HL-60/S4 (cell line): ENCODE measurements around the gene MRGPRF.

Experiments
- in situ Hi-C: fragments of 300-500 bp; cut with MboI; formaldehyde crosslinking; loops from 2 replicates; pipeline ENCODE4 v1.14.3; 2022; ENCODE audit warnings: low sequenced_read_pairs

Gene MRGPRF

GRCh38 chr11:69027704-69028372 is 14.8 kb upstream of the MRGPRF start:
- in situ Hi-C loops, result no loop called here

- in situ Hi-C loops, result no loop called here
These were observed 11.5 kb upstream of the MRGPRF start for GRCh38 chr11:69024509-69024908.

GRCh38 chr11:69022260-69022659 is 9.2 kb upstream of the MRGPRF start:
- in situ Hi-C loops, result no loop called here

- in situ Hi-C loops, result no loop called here
These were observed 5.9 kb upstream of the MRGPRF start for GRCh38 chr11:69018924-69019323.

- in situ Hi-C loops, result no loop called here
These were observed 4.9 kb upstream of the MRGPRF start for GRCh38 chr11:69017951-69018350.

GRCh38 chr11:69014898-69015549 is 2.0 kb upstream of the MRGPRF start:
- in situ Hi-C loops, result no loop called here

- in situ Hi-C loops, result no loop called here
These were observed 1.2 kb upstream of the MRGPRF start for GRCh38 chr11:69014084-69014851.

- in situ Hi-C loops, result no loop called here
These were observed 696 bp downstream of the MRGPRF start for GRCh38 chr11:69012092-69013008.

GRCh38 chr11:69011624-69012091 is 1.4 kb downstream of the MRGPRF start:
- in situ Hi-C loops, result no loop called here

- in situ Hi-C loops, result no loop called here
These were observed 2.0 kb downstream of the MRGPRF start for GRCh38 chr11:69010964-69011623.

- in situ Hi-C loops, result no loop called here
These were observed 2.6 kb downstream of the MRGPRF start for GRCh38 chr11:69010361-69010891.

- in situ Hi-C loops, result no loop called here
These were observed 3.4 kb downstream of the MRGPRF start for GRCh38 chr11:69009441-69010211.

- in situ Hi-C loops, result no loop called here
These were observed 4.2 kb downstream of the MRGPRF start for GRCh38 chr11:69008737-69009440.

- in situ Hi-C loops, result no loop called here
These were observed 5.1 kb downstream of the MRGPRF start for GRCh38 chr11:69007975-69008381.

GRCh38 chr11:69006816-69007215 is 6.2 kb downstream of the MRGPRF start:
- in situ Hi-C loops, result no loop called here

GRCh38 chr11:69005631-69006368 is 7.2 kb downstream of the MRGPRF start:
- in situ Hi-C loops, result no loop called here

- in situ Hi-C loops, result no loop called here
These were observed 7.8 kb downstream of the MRGPRF start for GRCh38 chr11:69005183-69005630.
